ENCODE measurements around the gene DOCK2.
A peak's percentile ranks its signal among the peaks of the same experiment; 100 is the strongest.
"Not testable (repeated sequence)": the region's sequence is repeated elsewhere in the genome, so short reads cannot be mapped to it uniquely, and the experiment has no call there.

DOCK2 gene

DNA sequence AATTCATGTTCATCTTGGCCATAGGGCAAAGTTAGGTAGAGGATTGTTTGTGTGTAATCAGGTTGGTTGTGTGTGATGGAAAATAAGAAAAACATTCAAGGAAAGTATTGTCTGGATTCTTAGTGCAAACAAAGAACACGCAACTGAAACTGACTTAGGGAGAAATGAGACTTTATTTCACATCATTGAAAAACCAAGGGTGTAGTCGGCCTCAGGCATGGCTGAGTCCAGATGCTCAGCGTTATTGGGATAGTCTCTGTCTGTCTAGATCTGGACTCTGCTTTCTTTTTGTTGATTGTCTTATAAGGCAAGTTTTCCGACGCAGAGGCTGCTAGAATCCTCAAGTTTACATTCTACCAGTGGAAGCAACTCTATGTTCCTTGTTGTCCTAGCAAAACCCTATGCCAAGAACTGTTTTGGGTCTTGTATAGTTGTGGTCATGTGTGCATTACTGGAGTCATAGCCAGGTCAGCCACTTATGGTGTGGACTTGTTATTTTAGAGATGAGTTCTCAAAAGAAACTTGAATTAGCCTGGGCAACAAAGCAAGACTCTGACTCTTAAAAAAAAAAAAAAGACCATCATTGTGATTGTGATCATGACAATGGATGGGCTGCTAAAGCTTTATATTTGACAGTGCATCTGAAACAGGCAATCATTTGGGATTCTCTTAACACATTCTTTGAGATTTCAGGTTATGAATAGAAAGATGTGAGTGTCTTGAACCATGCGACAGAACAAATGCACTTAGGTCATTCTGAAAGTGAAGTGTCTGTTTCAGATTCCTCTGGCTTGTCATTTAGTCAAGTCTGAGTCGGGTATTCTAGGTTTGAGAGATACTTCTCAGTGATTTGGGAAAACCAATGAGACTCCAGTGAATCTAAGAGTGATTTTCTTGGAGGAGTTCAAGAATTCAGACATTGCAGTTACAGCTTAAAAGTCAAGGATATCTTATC, 82.6 kb downstream of the DOCK2 start:
- DNase-seq (ENCODE audit: low spot score), result no peak

GRCh38 chr5:169721771-169722170, 84.7 kb downstream of the DOCK2 start:
- no peak for DNase-seq (ENCODE audit: low spot score)

DNA sequence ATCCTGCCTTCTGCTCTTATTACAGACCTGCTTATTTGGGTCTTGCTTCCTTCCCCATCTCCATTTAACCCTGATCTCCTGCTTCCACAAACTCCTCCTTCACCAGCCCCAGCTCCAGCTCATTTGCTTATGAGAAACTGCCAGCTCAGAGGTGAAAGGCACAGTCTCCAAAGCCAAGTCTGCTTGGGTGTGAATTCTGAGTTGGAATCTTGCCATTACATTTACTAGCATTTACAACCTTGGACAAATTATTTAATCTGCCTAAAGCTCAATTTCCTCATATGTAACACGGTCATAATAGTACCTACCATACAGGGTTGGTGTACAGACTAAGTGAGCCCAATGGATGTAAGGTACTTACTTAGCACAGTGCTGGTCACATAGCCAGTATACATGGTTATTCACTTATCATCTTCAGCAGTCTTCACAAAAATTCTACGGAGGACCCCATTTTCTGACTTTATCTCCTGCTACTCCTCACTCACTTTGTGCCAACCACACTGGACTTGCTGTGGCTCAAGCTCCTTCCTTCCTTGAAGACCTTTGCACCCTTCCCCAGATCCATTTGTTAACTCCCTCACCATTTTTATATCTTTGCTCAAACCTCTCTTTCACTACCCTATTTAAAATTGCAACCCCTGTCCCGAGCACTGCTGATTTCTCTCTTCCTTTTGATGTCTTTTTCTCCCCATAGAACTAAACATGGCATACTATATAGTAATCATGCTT, 86.2 kb downstream of the DOCK2 start:
- DNase-seq (ENCODE audit: low spot score), result no peak

DNA sequence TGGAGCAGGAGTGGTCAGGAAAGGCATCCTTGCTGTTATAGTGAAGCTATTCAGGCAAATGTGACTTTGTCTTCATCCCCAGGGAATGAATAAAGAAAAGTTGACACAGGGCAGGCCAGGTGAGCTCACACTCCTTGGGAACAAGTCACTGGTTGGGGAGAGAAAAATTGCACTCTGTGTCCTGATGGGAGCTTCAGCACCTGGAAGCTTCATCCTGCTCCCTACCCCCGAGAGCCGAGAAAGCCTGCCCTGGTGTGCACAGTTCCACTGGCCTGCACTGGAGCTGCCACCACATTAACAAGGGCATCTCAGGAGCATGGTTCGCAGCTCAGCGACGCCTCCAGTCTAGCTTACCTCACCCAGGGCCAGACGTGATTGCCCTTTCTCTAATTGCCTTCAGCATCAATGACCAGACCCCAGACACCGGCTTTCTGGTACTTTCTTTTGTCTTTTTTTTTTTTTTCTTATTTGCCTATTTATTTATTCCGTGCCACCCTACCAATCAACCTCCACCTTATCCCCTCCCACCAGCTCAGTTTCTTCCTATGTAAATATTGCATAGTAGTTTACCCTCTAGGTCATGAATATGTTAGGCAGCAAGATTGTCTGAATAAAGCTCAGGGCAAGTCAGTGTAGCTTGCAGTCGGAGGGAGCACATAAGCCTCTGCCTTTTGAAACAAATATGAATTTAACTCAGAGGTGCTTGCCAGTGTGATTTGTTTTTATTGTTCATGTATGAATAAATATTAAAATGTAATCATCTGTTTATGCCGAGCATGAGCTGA, 87.4 kb downstream of the DOCK2 start:
- no peak for DNase-seq (ENCODE audit: low spot score)

DNA sequence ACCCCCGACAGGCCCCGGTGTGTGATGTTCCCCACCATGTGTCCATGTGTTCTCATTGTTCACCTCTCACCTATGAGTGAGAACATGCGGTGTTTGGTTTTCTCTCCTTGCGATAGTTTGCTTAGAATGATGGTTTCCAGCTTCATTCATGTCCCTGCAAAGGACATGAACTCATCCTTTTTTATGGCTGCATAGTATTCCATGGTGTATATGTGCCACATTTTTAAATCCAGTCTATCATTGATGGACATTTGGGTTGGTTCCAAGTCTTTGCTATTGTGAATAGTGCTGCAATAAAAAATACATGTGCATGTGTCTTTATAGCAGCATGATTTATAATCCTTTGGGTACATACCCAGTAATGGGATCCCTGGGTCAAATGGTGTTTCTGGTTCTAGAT, 88.6 kb downstream of the DOCK2 start:
- not testable (repeated sequence) for DNase-seq (ENCODE audit: low spot score)

- DNase-seq (ENCODE audit: low spot score), result no peak
These were observed 91.3 kb downstream of the DOCK2 start for GRCh38 chr5:169728418-169728817.

DNA sequence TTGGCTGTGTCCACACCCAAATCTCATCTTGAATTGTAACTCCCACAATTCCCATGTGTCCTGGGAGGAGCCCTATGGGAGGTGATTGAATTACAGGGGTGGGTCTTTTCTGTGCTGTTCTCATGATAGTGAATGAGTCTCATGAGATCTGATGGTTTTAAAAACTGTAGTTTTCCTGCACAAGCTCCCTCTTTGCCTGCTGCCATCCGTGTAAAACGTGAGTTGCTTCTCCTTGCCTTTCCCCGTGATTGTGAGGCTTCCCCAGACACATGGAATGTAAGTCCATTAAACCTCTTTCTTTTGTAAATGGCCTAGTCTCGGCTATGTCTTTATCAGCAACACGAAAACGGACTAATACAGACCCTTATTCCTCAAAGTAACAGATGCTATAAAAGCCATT, 94.1 kb downstream of the DOCK2 start:
- no peak for DNase-seq (ENCODE audit: low spot score)

DNA sequence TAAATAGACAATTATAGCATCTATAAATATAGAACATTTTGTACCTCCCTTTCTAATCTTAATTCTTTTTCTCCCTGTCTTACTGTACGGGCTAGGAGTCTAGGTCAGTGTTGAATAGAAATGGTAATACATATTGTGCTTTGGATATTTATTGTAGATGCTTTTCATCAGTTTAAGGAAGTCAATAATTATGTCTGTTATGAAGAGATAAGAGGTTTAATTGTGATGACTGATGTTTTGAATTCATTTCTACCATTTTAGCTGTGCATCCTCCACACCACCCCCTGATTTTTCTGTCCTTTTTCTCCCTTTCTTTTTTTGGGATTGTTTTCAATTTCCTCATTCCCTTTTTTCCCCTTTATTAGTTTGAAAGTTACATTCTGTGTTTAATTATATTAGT, 95.8 kb downstream of the DOCK2 start:
- DNase-seq (ENCODE audit: low spot score), result no peak

DNA sequence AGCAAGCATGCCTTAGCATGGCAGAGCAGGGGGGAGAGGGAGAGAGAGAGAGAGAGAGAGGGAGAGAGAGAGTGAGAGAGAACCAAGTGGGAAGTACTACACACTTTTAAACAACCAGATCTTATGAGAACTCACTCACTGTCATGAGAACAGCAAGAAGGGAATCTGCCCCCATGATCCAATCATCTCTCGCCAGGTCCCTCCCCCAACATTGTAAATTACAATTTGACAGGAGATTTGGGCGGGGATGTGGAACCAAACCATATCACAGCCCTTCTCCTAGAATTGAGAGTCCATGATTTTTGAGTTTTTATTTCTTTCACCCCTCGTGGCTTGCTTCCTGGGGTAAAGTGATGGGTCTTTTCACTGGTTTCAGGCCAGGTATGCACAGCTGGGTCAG, 98.8 kb downstream of the DOCK2 start:
- DNase-seq (ENCODE audit: low spot score), result no peak

- DNase-seq (ENCODE audit: low spot score), result no peak
These were observed 99.6 kb downstream of the DOCK2 start for GRCh38 chr5:169736653-169737052.

- DNase-seq (ENCODE audit: low spot score), result no peak
These were observed 103.4 kb downstream of the DOCK2 start for GRCh38 chr5:169740435-169740834.

- peak; percentile 79 for DNase-seq (ENCODE audit: low spot score)
These were observed 105.8 kb downstream of the DOCK2 start for GRCh38 chr5:169742771-169743296.

- DNase-seq (ENCODE audit: low spot score), result no peak
These were observed 107.3 kb downstream of the DOCK2 start for GRCh38 chr5:169744336-169744735.

GRCh38 chr5:169745441-169746146, 108.5 kb downstream of the DOCK2 start:
- DNase-seq (ENCODE audit: low spot score), result peak; percentile 89

GRCh38 chr5:169746147-169746694, 109.1 kb downstream of the DOCK2 start:
- DNase-seq (ENCODE audit: low spot score), result no peak

DNA sequence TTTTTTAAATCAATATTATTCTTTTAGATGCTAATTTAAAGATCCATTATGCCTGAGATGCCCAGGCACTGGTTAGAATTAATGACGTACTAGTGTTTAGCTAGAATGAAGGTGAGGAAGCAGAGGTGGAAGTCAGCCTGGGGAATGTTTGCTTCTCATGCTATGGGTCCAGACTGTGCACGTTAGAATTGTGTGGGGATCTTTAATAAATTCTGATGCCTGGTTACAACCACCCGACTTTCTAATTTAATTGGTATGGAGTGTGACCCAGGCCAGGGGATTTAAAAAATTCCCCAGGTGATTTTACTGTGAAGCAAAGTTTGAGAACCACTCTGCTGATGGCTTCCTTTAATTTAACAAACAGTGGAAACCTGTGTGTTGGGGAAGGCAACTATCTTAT, 111.1 kb downstream of the DOCK2 start:
- no peak for DNase-seq (ENCODE audit: low spot score)

- no peak for DNase-seq (ENCODE audit: low spot score)
These were observed 112.2 kb downstream of the DOCK2 start for GRCh38 chr5:169749295-169749694.

DNA sequence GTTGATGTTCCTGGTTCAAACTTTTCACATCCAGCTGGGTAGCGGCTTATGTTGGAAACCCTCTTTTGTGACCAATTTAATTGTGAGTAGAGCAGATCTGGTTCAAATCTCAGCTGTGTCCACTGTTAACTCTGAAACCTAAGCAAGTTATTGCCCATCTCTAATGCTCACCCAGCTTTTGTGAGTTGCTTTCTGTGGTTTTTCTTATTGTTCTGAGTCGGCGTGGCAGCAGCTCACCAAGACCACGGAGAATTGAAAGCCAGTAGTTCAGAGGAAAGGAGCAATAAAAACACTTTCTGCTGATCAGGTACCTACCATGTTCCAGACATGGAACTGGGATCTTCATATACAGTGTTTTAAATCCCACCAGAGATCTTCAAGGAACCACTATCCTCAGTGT, 114.4 kb downstream of the DOCK2 start:
- DNase-seq (ENCODE audit: low spot score), result no peak

DNA sequence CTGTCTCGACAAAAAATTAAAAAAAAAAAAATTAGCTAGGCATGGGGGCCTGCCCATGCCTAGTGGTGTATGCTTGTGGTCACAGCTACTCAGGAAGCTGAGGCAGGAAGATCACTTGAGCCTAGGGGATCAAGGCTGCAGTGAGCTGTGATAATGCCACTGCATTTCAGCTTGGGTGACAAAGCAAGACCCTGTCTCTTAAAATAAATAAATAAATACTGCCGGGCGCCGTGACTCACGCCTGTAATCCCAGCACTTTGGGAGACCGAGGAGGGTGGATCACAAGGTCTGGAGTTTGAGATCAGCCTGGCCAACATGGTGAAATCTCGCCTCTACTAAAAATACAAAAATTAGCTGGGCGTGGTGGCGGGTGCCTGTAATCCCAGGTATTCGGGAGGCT, 115.5 kb downstream of the DOCK2 start:
- DNase-seq (ENCODE audit: low spot score), result not testable (repeated sequence)

GRCh38 chr5:169753795-169754194, 116.7 kb downstream of the DOCK2 start:
- DNase-seq (ENCODE audit: low spot score), result peak; percentile 81

- DNase-seq (ENCODE audit: low spot score), result no peak
These were observed 117.7 kb downstream of the DOCK2 start for GRCh38 chr5:169754737-169755136.
